H1 (cell line): ENCODE results near the gene CCNG2. TPM values are rescaled to one million over a fixed set of nuclear protein-coding genes. Genes with fewer than 3 reads are reported as not detected.

Experiments used
- CTCF ChIA-PET: fragments of 300-600 bp; sonication (Branson Sonifier 250); formaldehyde crosslinking; loops from one replicate; lab custom pipeline; 2021; ENCODE audit not compliant: partially characterized antibody; lab: Charles Lee
- POLR2A ChIA-PET: fragments of 300-600 bp; sonication (Branson Sonifier 250); formaldehyde crosslinking; loops from one replicate; lab custom pipeline; 2021; ENCODE audit warnings: inconsistent platforms; ENCODE audit not compliant: partially characterized antibody; lab: Charles Lee
- DNase-seq, 2 experiments: peaks; one replicate each; pipeline versions ENCODE4 v3.0.0 to v3.0.0-alpha.2; 2010 to 2022; ENCODE audit warnings: low spot score in 2 of 2, low read depth in 1 of 2, mixed read lengths in 1 of 2
- FAIRE-seq: peaks from 2 replicates; lab custom pipeline; 2011; peaks lifted over from hg19 to GRCh38; lab: Jason Lieb, UNC
- H2AFZ ChIP-seq: 2 replicates; pipeline ENCODE4 v1.8.1; 2012; ENCODE audit warnings: low read length, inconsistent platforms
- H2AK5ac ChIP-seq: 2 replicates; pipeline ENCODE4 v1.6.1; 2013; ENCODE audit warnings: low read depth, low read length
- H2BK120ac ChIP-seq: replicated peaks from 2 replicates; pipeline ENCODE3; 2013; ENCODE audit warnings: low read depth, low read length, inconsistent platforms
- H2BK12ac ChIP-seq: 2 replicates; pipeline ENCODE4 v1.6.1; 2013; ENCODE audit warnings: low read depth, low read length
- H2BK15ac ChIP-seq: 2 replicates; pipeline ENCODE4 v1.6.1; 2013; ENCODE audit warnings: low read length
- H2BK20ac ChIP-seq: 2 replicates; pipeline ENCODE4 v1.6.1; 2013; ENCODE audit warnings: low read length
- H2BK5ac ChIP-seq: 2 replicates; pipeline ENCODE4 v1.6.1; 2013; ENCODE audit warnings: low read depth, low read length
- H3K14ac ChIP-seq: 2 replicates; pipeline ENCODE4 v1.6.1; 2013; ENCODE audit warnings: inconsistent platforms; ENCODE audit not compliant: insufficient read length
- H3K18ac ChIP-seq: 2 replicates; pipeline ENCODE4 v1.6.1; 2013; ENCODE audit warnings: low read length; ENCODE audit errors: extremely low read depth
- H3K23ac ChIP-seq: 2 replicates; pipeline ENCODE4 v1.6.1; 2013; ENCODE audit warnings: inconsistent platforms; ENCODE audit not compliant: insufficient read length
- H3K23me2 ChIP-seq: 2 replicates; pipeline ENCODE4 v1.6.1; 2013; ENCODE audit warnings: low read depth, low read length
- H3K27ac ChIP-seq: 2 replicates; pipeline ENCODE4 v1.6.1; 2011; ENCODE audit warnings: low read depth, low read length, inconsistent platforms
- H3K27me3 ChIP-seq, 4 experiments: replicated peaks in 1 of 4; 1 replicate in 1 of 4; 2 replicates in 3 of 4; pipeline versions ENCODE4 v1.6.1 to v1.8.1; 2011 to 2013; ENCODE audit warnings: low read length in 3 of 4, mild to moderate bottlenecking in 3 of 4, inconsistent platforms in 2 of 4, mixed read lengths in 2 of 4, moderate library complexity in 1 of 4; ENCODE audit not compliant: control insufficient read depth in 3 of 4, insufficient read depth in 3 of 4; ENCODE audit errors: extremely low read depth in 1 of 4
- H3K36me3 ChIP-seq, 4 experiments: 2 replicates each; pipeline versions ENCODE4 v1.6.1 to v1.8.1; 2011 to 2013; ENCODE audit warnings: mild to moderate bottlenecking in 4 of 4, low read length in 3 of 4, moderate library complexity in 2 of 4, control low read depth in 1 of 4, inconsistent platforms in 1 of 4; ENCODE audit not compliant: insufficient read depth in 4 of 4, control insufficient read depth in 2 of 4
- H3K4ac ChIP-seq: replicated peaks from 2 replicates; pipeline ENCODE3; 2013; ENCODE audit warnings: low read length, low read depth, mixed read lengths, inconsistent platforms; ENCODE audit not compliant: insufficient read length
- H3K4me1 ChIP-seq, 4 experiments: replicated peaks in 1 of 4; 1 replicate in 1 of 4; 2 replicates in 3 of 4; pipeline versions ENCODE4 v1.6.1 to v1.8.1; 2011 to 2013; ENCODE audit warnings: low read length in 3 of 4, inconsistent platforms in 2 of 4, mixed read lengths in 1 of 4; ENCODE audit not compliant: insufficient read depth in 4 of 4, control insufficient read depth in 3 of 4
- H3K4me2 ChIP-seq, 2 experiments: 2 replicates each; pipeline versions ENCODE4 v1.6.1 to v1.8.1; 2011 to 2013; ENCODE audit warnings: low read depth in 2 of 2, low read length in 2 of 2, control low read depth in 1 of 2, inconsistent platforms in 1 of 2, mild to moderate bottlenecking in 1 of 2; ENCODE audit not compliant: insufficient read depth in 1 of 2
- H3K4me3 ChIP-seq, 4 experiments: fragments of 200-600, 300-600 bp in 1 of 4; sonication (generic), shearing (Covaris generic), sonication (Bioruptor Twin) in 1 of 4; 2 replicates each; pipeline versions ENCODE4 v1.5.1 to v1.8.1; 2011 to 2016; ENCODE audit warnings: low read length in 4 of 4, low read depth in 3 of 4, control low read depth in 2 of 4, inconsistent platforms in 2 of 4, mild to moderate bottlenecking in 2 of 4, mixed read lengths in 1 of 4, moderate library complexity in 1 of 4; ENCODE audit not compliant: insufficient read depth in 2 of 4; ENCODE audit errors: extremely low read depth in 1 of 4
- H3K56ac ChIP-seq: replicated peaks from 2 replicates; pipeline ENCODE3; 2013; ENCODE audit warnings: low read depth, mild to moderate bottlenecking, mixed read lengths, low read length, inconsistent platforms; ENCODE audit not compliant: insufficient read length
- H3K79me1 ChIP-seq: 2 replicates; pipeline ENCODE4 v1.6.1; 2013; ENCODE audit warnings: low read depth, low read length, control low read depth
- H3K79me2 ChIP-seq, 2 experiments: 2 replicates each; pipeline versions ENCODE4 v1.6.1 to v1.8.1; 2012 to 2013; ENCODE audit warnings: low read length in 2 of 2, mild to moderate bottlenecking in 2 of 2, inconsistent platforms in 1 of 2; ENCODE audit not compliant: insufficient read depth in 2 of 2, control insufficient read depth in 1 of 2
- H3K9ac ChIP-seq, 4 experiments: replicated peaks in 1 of 4; 1 replicate in 1 of 4; 2 replicates in 3 of 4; pipeline versions ENCODE4 v1.6.1 to v1.8.1; 2011 to 2013; ENCODE audit warnings: low read depth in 3 of 4, low read length in 3 of 4, control low read depth in 2 of 4, mild to moderate bottlenecking in 2 of 4, moderate library complexity in 2 of 4, inconsistent platforms in 1 of 4; ENCODE audit errors: extremely low read depth in 1 of 4
- H3K9me3 ChIP-seq, 2 experiments: 2 replicates each; pipeline versions ENCODE4 v1.6.1 to v1.8.1; 2012 to 2013; ENCODE audit warnings: mild to moderate bottlenecking in 2 of 2, moderate library complexity in 2 of 2, control low read depth in 1 of 2, inconsistent platforms in 1 of 2, low read depth in 1 of 2, low read length in 1 of 2, mixed read lengths in 1 of 2; ENCODE audit not compliant: insufficient read depth in 2 of 2
- H4K20me1 ChIP-seq, 2 experiments: replicated peaks in 1 of 2; 2 replicates each; pipeline versions ENCODE3 to v1.8.1; 2011 to 2013; ENCODE audit warnings: inconsistent platforms in 2 of 2, low read length in 2 of 2, mild to moderate bottlenecking in 1 of 2; ENCODE audit not compliant: insufficient read depth in 2 of 2, control insufficient read depth in 1 of 2
- H4K5ac ChIP-seq: 2 replicates; pipeline ENCODE4 v1.6.1; 2013; ENCODE audit warnings: low read length, low read depth, mixed read lengths, inconsistent platforms; ENCODE audit not compliant: insufficient read length
- H4K8ac ChIP-seq: 2 replicates; pipeline ENCODE4 v1.8.0; 2013; ENCODE audit warnings: mild to moderate bottlenecking, moderate library complexity, low read length, inconsistent platforms; ENCODE audit not compliant: insufficient read depth; ENCODE audit errors: extremely low read depth
- H4K91ac ChIP-seq: replicated peaks from 2 replicates; pipeline ENCODE3; 2013; ENCODE audit warnings: low read length, mixed read lengths, inconsistent platforms; ENCODE audit not compliant: insufficient read length
- CBX8 ChIP-seq: fragments of 300-800, 300-1000 bp; sonication (generic); IDR thresholded peaks from 2 replicates; pipeline ENCODE4 v1.7.1; 2016; ENCODE audit warnings: low read depth, low read length, borderline replicate concordance
- EP300 ChIP-seq, 2 experiments: IDR thresholded peaks; 1 replicate in 1 of 2; 2 replicates in 1 of 2; pipeline ENCODE4 v1.6.1; 2011 to 2012; ENCODE audit warnings: low read depth in 2 of 2, low read length in 2 of 2, mild to moderate bottlenecking in 2 of 2, borderline replicate concordance in 1 of 2, inconsistent platforms in 1 of 2, moderate library complexity in 1 of 2
- RAD21 ChIP-seq, 2 experiments: IDR thresholded peaks in 1 of 2; conservative IDR thresholded peaks in 1 of 2; 2 replicates each; pipeline ENCODE4 v1.6.1; 2011; ENCODE audit warnings: low read depth in 2 of 2, low read length in 2 of 2, improper control_type of control experiment in 1 of 2, inconsistent platforms in 1 of 2, mild to moderate bottlenecking in 1 of 2, moderate library complexity in 1 of 2
- WGBS, 2 experiments: shearing (Covaris generic) in 1 of 2; methylation state at CpG; one replicate each; pipeline versions ENCODE4 v1.1.6 to v1.1.7; 2013 to 2015; ENCODE audit warnings: low lambda C conversion rate in 2 of 2, mixed read lengths in 2 of 2, inconsistent platforms in 1 of 2, low coverage in 1 of 2, missing lambda C conversion rate in 1 of 2; ENCODE audit not compliant: insufficient replicate concordance in 2 of 2, insufficient coverage in 1 of 2, insufficient read length in 1 of 2; ENCODE audit errors: extremely low coverage in 1 of 2, missing lambda C conversion rate in 1 of 2; 5-methylcytosine and 5-hydroxymethylcytosine counted together
- polyA plus RNA-seq, 7 experiments: library from polyadenylated mRNA; depleted of rRNA in 3 of 7; stranded (reverse) in 5 of 7; unstranded in 2 of 7; fragments of >200 nt in 5 of 7; fragments of 200-250 nt in 2 of 7; gene quantifications; 1 replicate in 5 of 7; 2 replicates in 1 of 7; 4 replicates in 1 of 7; pipeline versions ENCODE4 v1.2.1 to v1.2.3, GENCODE V29; 2011 to 2013; ENCODE audit warnings: missing spikeins in 2 of 7, mixed read lengths in 2 of 7
- total RNA-seq: library from RNA; stranded (reverse); fragmentation: NEBNext Ultra II Directional; extraction: Animal tissue kit (Norgen Biotek cat#: 25700); gene quantifications from 2 replicates; pipeline ENCODE4 v1.2.1, GENCODE V29; 2021

The CCNG2 gene
- total and polyA plus RNA-seq, 2 of the 8 experiments (the other 6 are each of a cell fraction or from before 2014, with no cell fraction given) = 3.5 to 13.9 TPM

DNA sequence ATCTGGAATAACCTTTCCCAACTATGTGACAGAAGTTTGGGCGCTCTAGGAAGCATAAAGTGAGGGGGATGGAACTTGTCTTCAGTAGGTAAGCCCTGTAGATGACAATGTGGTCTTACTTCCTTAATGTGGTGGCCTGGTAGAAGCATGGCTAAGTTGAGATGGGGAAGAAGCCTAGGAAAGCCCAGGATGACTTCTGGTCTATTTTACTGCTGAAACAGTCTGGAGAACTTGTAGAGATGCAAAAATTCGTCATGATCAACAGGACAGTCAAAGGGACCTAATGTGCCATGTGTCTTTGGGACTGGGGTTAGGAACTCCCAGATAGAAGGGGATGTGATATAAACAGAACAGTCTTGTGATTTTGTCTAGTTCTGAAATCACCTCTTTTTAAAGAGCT lies 40.8 kb downstream of the CCNG2 start:
- no peak overlapping the region for H2AFZ ChIP-seq
- no peaks in the 10 kb centered on the region for H3K79me2 ChIP-seq
- no peak overlapping the region for H3K23ac ChIP-seq
- no peak overlapping the region for H2BK15ac ChIP-seq
- H3K23me2 ChIP-seq = no peaks in the 10 kb centered on the region
- no peak overlapping the region for H2BK12ac ChIP-seq
- no peaks in the 10 kb centered on the region for H4K20me1 ChIP-seq
- H2BK120ac ChIP-seq = no peak overlapping the region
- H3K36me3 ChIP-seq = no peaks in the 10 kb centered on the region; a peak in 1 of 8 replicates
- no peak overlapping the region for H3K4me2 ChIP-seq
- no peak overlapping the region for H4K8ac ChIP-seq
- TF ChIP-seq EP300 (IDR thresholded peaks at IDR 0.05; ENCODE audit: borderline replicate concordance in 1 of 2, low read depth in 2 of 2, low read length in 2 of 2) = no peak
- TF ChIP-seq CBX8 = no peak
- TF ChIP-seq RAD21 (IDR thresholded peaks at IDR 0.05 in 1 of 2, conservative IDR thresholded peaks at IDR 0.05 in 1 of 2; ENCODE audit: low read depth in 2 of 2, low read length in 2 of 2) = no peak
- no peaks in the 10 kb centered on the region for H3K9me3 ChIP-seq
- H3K4me1 ChIP-seq = 0 out of 7 replicates have a peak, but pooled peaks cover 0 to 4% (median 0%) of the 10 kb centered on the region in 4 experiments
- ChIA-PET POLR2A (no interaction called here), CTCF (interaction anchor here (0.6 to 20.9 kb wide), 8 partner anchors 8 to 150 kb away, joined by 3 to 258 read pairs (median 5); no protein-coding TSS in a partner anchor)
- H2AK5ac ChIP-seq = no peak overlapping the region
- no peak for FAIRE-seq
- H4K91ac ChIP-seq = no peak overlapping the region
- no peak overlapping the region for H3K4ac ChIP-seq
- no peak overlapping the region for H2BK5ac ChIP-seq
- H3K79me1 ChIP-seq = no peaks in the 10 kb centered on the region
- no peak overlapping the region for H3K18ac ChIP-seq
- no peak overlapping the region for H3K27ac ChIP-seq
- 72% methylated on average over 2 of the region's 2 CpGs; no CpG with 5 or more reads in 1 of the 2 experiments for WGBS, 2 experiments
- no peak overlapping the region for H4K5ac ChIP-seq
- no peak overlapping the region for H2BK20ac ChIP-seq
- H3K14ac ChIP-seq = no peak overlapping the region
- no peak for DNase-seq
- no peak overlapping the region for H3K56ac ChIP-seq
- H3K4me3 ChIP-seq = no peak overlapping the region
- peaks cover 0 to 6% (median 2%) of the 10 kb centered on the region in 4 experiments; a peak in 4 of 7 replicates for H3K27me3 ChIP-seq
- no peak overlapping the region for H3K9ac ChIP-seq
